SIG-M5 (cell line): Measurements from ENCODE around the gene TKT.
A peak's percentile ranks its signal among the peaks of the same experiment; 100 is the strongest.

Source experiments
- DNase-seq: peaks from one replicate; lab custom pipeline; 2025; lab: John Stamatoyannopoulos, UW

TKT gene

GRCh38 chr3:53195602-53196574 lies 59.9 kb downstream of the TKT start:
- no peak for DNase-seq

GRCh38 chr3:53195066-53195450 lies 60.8 kb downstream of the TKT start:
- DNase-seq: no peak

- no peak for DNase-seq
These were observed 61.4 kb downstream of the TKT start for GRCh38 chr3:53194210-53195065.

- no peak for DNase-seq
These were observed 62.2 kb downstream of the TKT start for GRCh38 chr3:53193466-53194209.

GRCh38 chr3:53192608-53193007 lies 63.2 kb downstream of the TKT start:
- no peak for DNase-seq

- DNase-seq: no peak
These were observed 63.9 kb downstream of the TKT start for GRCh38 chr3:53191836-53192480.

- DNase-seq: no peak
These were observed 65.2 kb downstream of the TKT start for GRCh38 chr3:53190659-53191058.

GRCh38 chr3:53189276-53189675 lies 66.5 kb downstream of the TKT start:
- no peak for DNase-seq

- DNase-seq: no peak
These were observed 67.1 kb downstream of the TKT start for GRCh38 chr3:53188720-53189119.

- no peak for DNase-seq
These were observed 67.6 kb downstream of the TKT start for GRCh38 chr3:53188136-53188685.

GRCh38 chr3:53187430-53187829 lies 68.4 kb downstream of the TKT start:
- no peak for DNase-seq

GRCh38 chr3:53186726-53187125 lies 69.1 kb downstream of the TKT start:
- no peak for DNase-seq

GRCh38 chr3:53185761-53186465 lies 69.9 kb downstream of the TKT start:
- DNase-seq: no peak

- no peak for DNase-seq
These were observed 71.1 kb downstream of the TKT start for GRCh38 chr3:53184701-53185100.

GRCh38 chr3:53183514-53183913 lies 72.3 kb downstream of the TKT start:
- no peak for DNase-seq

- no peak for DNase-seq
These were observed 73.0 kb downstream of the TKT start for GRCh38 chr3:53182764-53183355.

- DNase-seq: no peak
These were observed 74.3 kb downstream of the TKT start for GRCh38 chr3:53181528-53181927.

- no peak for DNase-seq
These were observed 74.8 kb downstream of the TKT start for GRCh38 chr3:53181024-53181371.

GRCh38 chr3:53180305-53181023 lies 75.4 kb downstream of the TKT start:
- DNase-seq: peak; percentile 55

- no peak for DNase-seq
These were observed 76.2 kb downstream of the TKT start for GRCh38 chr3:53179580-53179979.
